ENCODE results near the gene HMCN2. TPM values are rescaled to one million over a fixed set of nuclear protein-coding genes. Genes with fewer than 3 reads are reported as not detected.
"Not testable (repeated sequence)": the region's sequence is repeated elsewhere in the genome, so short reads cannot be mapped to it uniquely, and the experiment has no call there.

HMCN2 gene
- total and polyA plus RNA-seq, 2 experiments from 2014 or later = 0.50 to 0.54 TPM

DNA sequence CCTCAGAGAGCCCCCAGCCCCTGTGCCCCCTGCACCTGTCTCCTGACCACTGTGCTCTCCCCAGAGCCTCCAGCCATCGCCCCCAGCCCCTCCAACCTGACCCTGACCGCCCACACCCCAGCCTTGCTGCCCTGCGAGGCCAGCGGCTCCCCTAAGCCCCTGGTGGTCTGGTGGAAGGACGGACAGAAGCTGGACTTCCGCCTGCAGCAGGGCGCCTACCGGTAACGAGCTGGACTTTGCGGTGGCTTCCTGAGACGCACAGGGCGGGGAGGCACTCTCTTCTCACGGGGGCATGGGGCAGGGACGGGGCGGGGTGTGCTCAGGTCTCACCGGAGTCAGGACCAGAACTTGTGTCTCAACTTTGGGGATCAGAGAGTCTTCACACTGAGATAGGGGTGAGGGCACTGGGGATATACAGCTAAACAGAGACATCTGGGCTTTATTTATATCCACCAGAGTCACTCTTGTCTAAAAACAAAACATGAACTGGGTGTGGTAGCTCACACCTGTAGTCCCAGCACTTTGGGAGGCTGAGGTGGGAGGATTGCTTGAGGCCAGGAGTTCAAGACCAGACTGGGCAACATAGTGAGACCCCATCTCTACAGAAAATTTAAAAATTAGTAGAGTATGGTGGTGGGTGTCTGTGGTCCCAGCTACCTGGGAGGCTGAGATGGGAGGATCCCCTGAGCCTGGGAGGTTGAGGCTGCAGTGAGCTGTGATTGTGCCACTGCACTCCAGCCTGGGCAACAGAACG is 133.1 kb downstream of the HMCN2 start:
- H3K9me2 ChIP-seq (replicated peaks; ENCODE audit: insufficient read depth) = no peaks in the 10 kb centered on the region
- no peaks in the 10 kb centered on the region for H3K79me2 ChIP-seq
- H3K27me3 ChIP-seq = no peaks in the 10 kb centered on the region
- no peak overlapping the region for H3K4me3 ChIP-seq
- H3K4me1 ChIP-seq (ENCODE audit: insufficient read depth) = no peaks in the 10 kb centered on the region
- H3K36me3 ChIP-seq (replicated peaks; ENCODE audit: insufficient read depth, low read depth) = no peaks in the 10 kb centered on the region
- H3K4me2 ChIP-seq = no peak overlapping the region
- WGBS (ENCODE audit: low lambda C conversion rate, missing lambda C conversion rate) = 91% methylated on average over 16 of the region's 17 CpGs
- no peak overlapping the region for H3K27ac ChIP-seq
- TF ChIP-seq EZH2phosphoT487 (IDR thresholded peaks at IDR 0.05; ENCODE audit: low read depth, severe bottlenecking, unreplicated experiment) (no peak), EZH2 (IDR thresholded peaks at IDR 0.05; ENCODE audit: borderline replicate concordance) (no peak)
- TF ChIP-seq, protein P1, sequence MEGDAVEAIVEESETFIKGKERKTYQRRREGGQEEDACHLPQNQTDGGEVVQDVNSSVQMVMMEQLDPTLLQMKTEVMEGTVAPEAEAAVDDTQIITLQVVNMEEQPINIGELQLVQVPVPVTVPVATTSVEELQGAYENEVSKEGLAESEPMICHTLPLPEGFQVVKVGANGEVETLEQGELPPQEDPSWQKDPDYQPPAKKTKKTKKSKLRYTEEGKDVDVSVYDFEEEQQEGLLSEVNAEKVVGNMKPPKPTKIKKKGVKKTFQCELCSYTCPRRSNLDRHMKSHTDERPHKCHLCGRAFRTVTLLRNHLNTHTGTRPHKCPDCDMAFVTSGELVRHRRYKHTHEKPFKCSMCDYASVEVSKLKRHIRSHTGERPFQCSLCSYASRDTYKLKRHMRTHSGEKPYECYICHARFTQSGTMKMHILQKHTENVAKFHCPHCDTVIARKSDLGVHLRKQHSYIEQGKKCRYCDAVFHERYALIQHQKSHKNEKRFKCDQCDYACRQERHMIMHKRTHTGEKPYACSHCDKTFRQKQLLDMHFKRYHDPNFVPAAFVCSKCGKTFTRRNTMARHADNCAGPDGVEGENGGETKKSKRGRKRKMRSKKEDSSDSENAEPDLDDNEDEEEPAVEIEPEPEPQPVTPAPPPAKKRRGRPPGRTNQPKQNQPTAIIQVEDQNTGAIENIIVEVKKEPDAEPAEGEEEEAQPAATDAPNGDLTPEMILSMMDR (IDR thresholded peaks at IDR 0.05; ENCODE audit: poor library complexity) = no peak
- H4K20me1 ChIP-seq (ENCODE audit: insufficient read depth, poor library complexity, severe bottlenecking) = no peaks in the 10 kb centered on the region
- no peaks in the 10 kb centered on the region for H3K9me3 ChIP-seq (ENCODE audit: low read depth)
- H2AFZ ChIP-seq = no peak overlapping the region
- no peak for DNase-seq (ENCODE audit: low spot score)

GRCh38 chr9:130399768-130400167 is 134.2 kb downstream of the HMCN2 start:
- no peaks in the 10 kb centered on the region for H3K9me2 ChIP-seq (replicated peaks; ENCODE audit: insufficient read depth)
- H3K36me3 ChIP-seq (replicated peaks; ENCODE audit: insufficient read depth, low read depth) = no peaks in the 10 kb centered on the region
- TF ChIP-seq, protein P1 (IDR thresholded peaks at IDR 0.05; ENCODE audit: poor library complexity) = no peak
- TF ChIP-seq EZH2phosphoT487 (IDR thresholded peaks at IDR 0.05; ENCODE audit: low read depth, severe bottlenecking, unreplicated experiment) (no peak), EZH2 (IDR thresholded peaks at IDR 0.05; ENCODE audit: borderline replicate concordance) (no peak)
- H3K79me2 ChIP-seq = no peaks in the 10 kb centered on the region
- no peak for DNase-seq (ENCODE audit: low spot score)
- H3K27me3 ChIP-seq = no peaks in the 10 kb centered on the region
- H2AFZ ChIP-seq = no peak overlapping the region
- H3K4me2 ChIP-seq = no peak overlapping the region
- no peaks in the 10 kb centered on the region for H3K4me1 ChIP-seq (ENCODE audit: insufficient read depth)
- WGBS (ENCODE audit: low lambda C conversion rate, missing lambda C conversion rate) = 66% methylated on average over 8 of the region's 8 CpGs
- H3K4me3 ChIP-seq = no peak overlapping the region
- H3K9me3 ChIP-seq (ENCODE audit: low read depth) = no peaks in the 10 kb centered on the region
- H3K27ac ChIP-seq = no peak overlapping the region
- no peaks in the 10 kb centered on the region for H4K20me1 ChIP-seq (ENCODE audit: insufficient read depth, poor library complexity, severe bottlenecking)

DNA sequence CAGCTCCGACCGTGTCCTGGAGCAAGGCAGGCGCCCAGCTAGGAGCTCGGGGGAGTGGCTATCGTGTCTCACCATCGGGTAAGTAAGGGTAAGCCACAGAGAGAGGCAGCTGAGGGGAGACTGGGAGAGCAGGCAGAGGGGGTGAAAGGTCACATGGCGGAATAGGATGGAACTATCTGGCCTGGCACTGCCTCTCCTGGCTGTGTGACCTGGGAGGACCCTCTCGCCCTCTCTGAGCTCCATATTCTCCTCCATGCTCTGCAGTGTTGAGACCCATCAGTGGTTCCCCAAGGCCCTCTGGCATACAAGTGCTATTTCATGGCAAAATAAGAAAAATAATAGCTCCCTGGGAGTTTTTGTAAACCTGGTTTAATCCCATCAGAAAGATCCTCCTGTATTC is 135.3 kb downstream of the HMCN2 start:
- H3K9me2 ChIP-seq (replicated peaks; ENCODE audit: insufficient read depth) = no peaks in the 10 kb centered on the region
- 95% methylated on average over 8 of the region's 8 CpGs for WGBS (ENCODE audit: low lambda C conversion rate, missing lambda C conversion rate)

DNA sequence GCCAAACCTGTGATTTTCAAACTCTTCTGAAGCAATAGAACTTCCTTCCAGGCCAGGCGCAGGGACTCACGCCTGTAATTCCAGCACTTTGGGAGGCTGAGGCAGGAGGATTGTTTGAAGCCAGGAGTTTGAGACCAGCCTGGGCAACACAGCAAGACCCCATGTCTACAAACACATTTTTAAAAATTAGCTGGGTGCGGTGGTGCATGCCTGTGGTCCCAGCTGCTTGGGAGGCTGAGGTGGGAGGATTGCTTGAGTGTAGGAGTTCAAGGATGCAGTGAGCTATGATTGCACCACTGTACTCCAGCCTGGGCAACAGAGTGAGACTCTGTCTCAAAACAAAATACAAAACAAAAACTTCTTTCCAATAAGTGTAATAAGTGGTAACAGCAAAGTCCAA is 136.2 kb downstream of the HMCN2 start:
- 93% methylated on average over 3 of the region's 3 CpGs for WGBS (ENCODE audit: low lambda C conversion rate, missing lambda C conversion rate)
- H3K36me3 ChIP-seq (replicated peaks; ENCODE audit: insufficient read depth, low read depth); H4K20me1 ChIP-seq (ENCODE audit: insufficient read depth, poor library complexity, severe bottlenecking); H2AFZ ChIP-seq; H3K27ac ChIP-seq; DNase-seq (ENCODE audit: low spot score); H3K4me1 ChIP-seq (ENCODE audit: insufficient read depth); H3K9me2 ChIP-seq (replicated peaks; ENCODE audit: insufficient read depth); H3K79me2 ChIP-seq; H3K4me2 ChIP-seq; H3K27me3 ChIP-seq; H3K4me3 ChIP-seq; H3K9me3 ChIP-seq (ENCODE audit: low read depth): not testable (repeated sequence)

More for the DNA sequence above, 135.3 kb downstream of the HMCN2 start:
- Histone ChIP-seq H3K27ac (no peak overlapping the region), H3K27me3 (no peaks in the 10 kb centered on the region), H3K4me3 (no peak overlapping the region), H3K79me2 (no peaks in the 10 kb centered on the region), H4K20me1 (ENCODE audit: insufficient read depth, poor library complexity, severe bottlenecking) (no peaks in the 10 kb centered on the region), H3K4me2 (no peak overlapping the region), H3K36me3 (replicated peaks; ENCODE audit: insufficient read depth, low read depth) (no peaks in the 10 kb centered on the region), H2AFZ (no peak overlapping the region), H3K4me1 (ENCODE audit: insufficient read depth) (no peaks in the 10 kb centered on the region), H3K9me3 (ENCODE audit: low read depth) (no peaks in the 10 kb centered on the region)
- TF ChIP-seq EZH2 (IDR thresholded peaks at IDR 0.05; ENCODE audit: borderline replicate concordance) (no peak), EZH2phosphoT487 (IDR thresholded peaks at IDR 0.05; ENCODE audit: low read depth, severe bottlenecking, unreplicated experiment) (no peak)
- TF ChIP-seq, protein P1 (IDR thresholded peaks at IDR 0.05; ENCODE audit: poor library complexity) = no peak
- DNase-seq (ENCODE audit: low spot score) = no peak

Data from hepatocyte (in vitro differentiated cells).